ENCODE data around the gene SORBS1. TPM values are rescaled to one million over a fixed set of nuclear protein-coding genes. Genes with fewer than 3 reads are reported as not detected.

The SORBS1 gene
- total RNA-seq, 2 experiments from 2014 or later = 0.56 to 0.74 TPM

DNA sequence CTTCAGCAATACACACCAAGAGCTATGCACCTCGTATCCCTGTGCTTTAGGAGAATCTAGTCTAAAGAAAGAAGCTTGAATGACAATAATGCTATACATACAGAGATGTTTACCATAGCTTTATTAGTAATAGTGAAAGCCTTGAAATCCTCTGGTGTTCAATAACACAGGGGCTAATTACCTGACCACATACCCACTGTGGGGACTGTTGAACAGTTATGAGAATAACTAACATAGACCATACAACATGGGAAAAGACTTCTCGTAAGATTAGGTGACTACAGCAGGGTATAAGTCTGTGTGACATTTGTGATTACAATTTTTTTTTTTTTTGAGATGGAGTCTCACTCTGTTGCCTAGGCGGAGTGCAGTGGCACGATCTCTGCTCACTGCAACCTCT is 111.0 kb downstream of the SORBS1 start:
- POLR2A ChIA-PET = no interaction called here
- no peaks in the 10 kb centered on the region for H3K36me3 Mint-ChIP-seq (ENCODE audit: low read depth)
- no peaks in the 10 kb centered on the region for H3K4me1 Mint-ChIP-seq

DNA sequence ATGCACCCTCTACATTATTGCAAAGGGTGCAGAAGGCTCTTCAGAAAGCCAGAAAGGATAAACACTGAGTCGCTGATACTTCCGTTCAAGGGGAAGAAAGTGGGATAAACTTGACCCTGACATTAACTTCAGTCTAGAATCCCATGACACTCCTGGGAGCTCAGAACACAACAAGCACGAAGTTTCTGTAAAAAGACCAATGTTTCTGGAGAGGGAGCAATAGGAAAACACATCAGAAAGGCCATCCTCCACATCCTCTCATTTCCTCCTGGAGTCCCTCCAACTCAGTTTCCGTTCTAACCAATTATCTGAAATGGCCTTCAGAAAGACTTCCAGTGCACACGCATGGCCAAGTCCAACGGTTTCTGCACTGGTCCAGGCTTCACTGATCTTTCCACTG is 113.5 kb downstream of the SORBS1 start:
- CTCF ChIA-PET = interaction anchor here (0.6 to 2.4 kb wide), 3 partner anchors 17 to 115 kb away, joined by 3 to 7 read pairs (median 4); no protein-coding TSS in a partner anchor
- Mint-ChIP-seq H3K4me1 (no peaks in the 10 kb centered on the region), H3K4me3 (no peak overlapping the region), H3K36me3 (ENCODE audit: low read depth) (no peaks in the 10 kb centered on the region), H3K27ac (no peak overlapping the region), H3K27me3 (peaks cover 15% of the 10 kb centered on the region), H3K9me3 (no peaks in the 10 kb centered on the region)
- DNase-seq = no peak
- POLR2A ChIA-PET = no interaction called here

More for the DNA sequence above, 111.0 kb downstream of the SORBS1 start:
- CTCF ChIA-PET = no interaction called here
- H3K4me3 Mint-ChIP-seq = no peak overlapping the region
- no peak for DNase-seq
- H3K27ac Mint-ChIP-seq = no peak overlapping the region
- H3K27me3 Mint-ChIP-seq = peaks cover 4% of the 10 kb centered on the region
- H3K9me3 Mint-ChIP-seq = no peaks in the 10 kb centered on the region

GRCh38 chr10:95445837-95446486 is 115.2 kb downstream of the SORBS1 start:
- Mint-ChIP-seq H3K4me1 (peaks cover 6% of the 10 kb centered on the region), H3K27ac (no peak overlapping the region), H3K36me3 (ENCODE audit: low read depth) (no peaks in the 10 kb centered on the region), H3K9me3 (no peaks in the 10 kb centered on the region), H3K4me3 (no peak overlapping the region), H3K27me3 (peaks cover 29% of the 10 kb centered on the region)
- ChIA-PET POLR2A (no interaction called here), CTCF (interaction anchor here (0.7 to 2.4 kb wide), 5 partner anchors 8 to 71 kb away, joined by 3 to 7 read pairs (median 3); no protein-coding TSS in a partner anchor)
- DNase-seq = peak; percentile 54

DNA sequence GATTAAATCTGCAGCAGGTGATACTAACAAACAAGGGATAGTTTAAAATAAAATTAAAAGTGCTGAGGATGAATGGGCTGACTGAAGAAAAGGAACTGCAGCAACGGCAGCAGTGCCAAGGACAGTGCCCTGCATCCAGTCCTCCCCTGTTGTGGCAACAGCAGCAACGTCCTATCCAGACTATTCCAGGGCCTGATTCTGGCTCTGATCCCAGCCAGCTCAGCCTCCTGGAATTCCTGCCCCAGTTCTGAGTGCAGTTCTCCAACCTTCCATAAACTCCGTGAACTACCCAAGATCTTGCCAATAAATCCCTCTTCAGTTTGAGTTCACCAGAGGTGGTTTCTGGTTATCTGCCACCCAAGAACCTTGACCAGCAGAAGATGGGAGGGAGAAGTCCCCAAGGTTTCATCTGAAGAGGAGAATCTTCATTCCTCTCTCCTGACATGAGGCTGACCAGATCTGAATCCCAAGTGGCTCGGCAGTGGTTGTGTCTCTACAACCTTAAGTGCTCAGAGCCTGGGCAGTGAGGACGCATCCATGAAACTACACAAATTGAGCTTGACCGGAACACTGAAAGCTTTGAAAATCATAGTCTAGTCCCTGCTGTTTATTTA is 115.8 kb downstream of the SORBS1 start:
- DNase-seq = no peak

GRCh38 chr10:95444792-95445191 is 116.4 kb downstream of the SORBS1 start:
- Mint-ChIP-seq H3K27me3 (peaks cover 32% of the 10 kb centered on the region), H3K4me1 (peaks cover 11% of the 10 kb centered on the region), H3K27ac (no peak overlapping the region), H3K9me3 (no peaks in the 10 kb centered on the region), H3K4me3 (no peak overlapping the region), H3K36me3 (ENCODE audit: low read depth) (no peaks in the 10 kb centered on the region)
- DNase-seq = no peak
- ChIA-PET POLR2A (no interaction called here), CTCF (interaction anchor here (1.5 kb wide), 1 partner anchor 159 kb away, joined by 3 read pairs; no protein-coding TSS in a partner anchor)

More for the DNA sequence above, 115.8 kb downstream of the SORBS1 start:
- POLR2A ChIA-PET = no interaction called here
- Mint-ChIP-seq H3K9me3 (no peaks in the 10 kb centered on the region), H3K27ac (no peak overlapping the region), H3K27me3 (peaks cover 29% of the 10 kb centered on the region), H3K4me3 (no peak overlapping the region), H3K36me3 (ENCODE audit: low read depth) (no peaks in the 10 kb centered on the region), H3K4me1 (peaks cover 9% of the 10 kb centered on the region)
- CTCF ChIA-PET = interaction anchor here (0.7 to 1.5 kb wide), 3 partner anchors 35 to 159 kb away, joined by 3 read pairs; no protein-coding TSS in a partner anchor

DNA sequence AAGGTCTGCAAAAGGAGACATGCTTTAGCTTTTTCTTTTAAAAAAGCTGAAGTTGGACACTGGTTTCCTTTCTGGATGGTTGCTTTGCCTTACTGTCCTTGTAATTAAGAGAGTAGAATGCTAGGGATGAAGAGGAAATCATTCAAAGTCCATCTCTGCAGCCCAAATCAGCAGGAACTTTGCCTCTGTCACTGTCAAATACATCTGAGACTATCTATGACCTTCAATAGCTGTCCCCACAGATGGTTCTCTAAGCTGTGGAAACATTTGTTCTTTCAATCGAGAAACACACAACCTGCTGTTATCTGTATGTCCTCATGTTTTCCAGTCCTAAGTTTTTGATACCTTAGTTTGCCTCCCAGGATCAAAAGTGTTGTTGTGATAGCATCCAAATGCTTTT is 117.5 kb downstream of the SORBS1 start:
- Mint-ChIP-seq H3K36me3 (ENCODE audit: low read depth) (no peaks in the 10 kb centered on the region), H3K27ac (no peak overlapping the region), H3K4me1 (peaks cover 11% of the 10 kb centered on the region), H3K9me3 (no peaks in the 10 kb centered on the region), H3K27me3 (peaks cover 32% of the 10 kb centered on the region), H3K4me3 (no peak overlapping the region)
- ChIA-PET POLR2A (no interaction called here), CTCF (interaction anchor here (1.2 kb wide), 1 partner anchor 197 kb away, joined by 4 read pairs; no protein-coding TSS in a partner anchor)
- DNase-seq = no peak

DNA sequence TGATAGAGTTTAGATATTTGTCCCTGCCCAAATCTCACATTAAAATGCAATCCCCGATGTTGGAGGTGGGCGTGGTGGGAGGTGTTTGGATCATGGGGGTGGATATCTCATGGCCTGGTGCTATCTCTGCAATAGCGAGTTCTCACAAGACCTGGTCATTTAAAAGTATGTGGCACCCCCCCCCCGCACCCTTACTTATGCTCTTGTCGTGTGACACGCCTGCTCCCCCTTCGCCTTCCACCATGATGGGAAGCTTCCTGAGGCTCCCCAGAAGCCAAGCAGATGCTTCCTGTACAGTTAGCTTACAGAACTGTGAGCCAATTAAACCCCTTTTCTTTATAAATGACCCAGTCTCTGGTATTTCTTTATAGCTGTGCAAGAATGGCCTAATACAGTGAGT is 118.8 kb downstream of the SORBS1 start:
- Mint-ChIP-seq H3K36me3 (ENCODE audit: low read depth) (no peaks in the 10 kb centered on the region), H3K27me3 (peaks cover 32% of the 10 kb centered on the region), H3K4me1 (peaks cover 11% of the 10 kb centered on the region), H3K27ac (no peak overlapping the region), H3K4me3 (no peak overlapping the region), H3K9me3 (no peaks in the 10 kb centered on the region)
- ChIA-PET POLR2A (no interaction called here), CTCF (interaction anchor here (0.7 kb wide), 1 partner anchor 12 kb away, joined by 4 read pairs; no protein-coding TSS in a partner anchor)
- no peak for DNase-seq

- H3K27me3 Mint-ChIP-seq = peaks cover 32% of the 10 kb centered on the region
- no peak overlapping the region for H3K27ac Mint-ChIP-seq
- no peak overlapping the region for H3K4me3 Mint-ChIP-seq
- ChIA-PET CTCF (interaction anchor here (1.1 kb wide), 1 partner anchor 10 kb away, joined by 6 read pairs; no protein-coding TSS in a partner anchor), POLR2A (no interaction called here)
- H3K36me3 Mint-ChIP-seq (ENCODE audit: low read depth) = no peaks in the 10 kb centered on the region
- DNase-seq = no peak
- H3K9me3 Mint-ChIP-seq = no peaks in the 10 kb centered on the region
- H3K4me1 Mint-ChIP-seq = peaks cover 11% of the 10 kb centered on the region
Measured at GRCh38 chr10:95441547-95441923, 119.6 kb downstream of the SORBS1 start.

DNA sequence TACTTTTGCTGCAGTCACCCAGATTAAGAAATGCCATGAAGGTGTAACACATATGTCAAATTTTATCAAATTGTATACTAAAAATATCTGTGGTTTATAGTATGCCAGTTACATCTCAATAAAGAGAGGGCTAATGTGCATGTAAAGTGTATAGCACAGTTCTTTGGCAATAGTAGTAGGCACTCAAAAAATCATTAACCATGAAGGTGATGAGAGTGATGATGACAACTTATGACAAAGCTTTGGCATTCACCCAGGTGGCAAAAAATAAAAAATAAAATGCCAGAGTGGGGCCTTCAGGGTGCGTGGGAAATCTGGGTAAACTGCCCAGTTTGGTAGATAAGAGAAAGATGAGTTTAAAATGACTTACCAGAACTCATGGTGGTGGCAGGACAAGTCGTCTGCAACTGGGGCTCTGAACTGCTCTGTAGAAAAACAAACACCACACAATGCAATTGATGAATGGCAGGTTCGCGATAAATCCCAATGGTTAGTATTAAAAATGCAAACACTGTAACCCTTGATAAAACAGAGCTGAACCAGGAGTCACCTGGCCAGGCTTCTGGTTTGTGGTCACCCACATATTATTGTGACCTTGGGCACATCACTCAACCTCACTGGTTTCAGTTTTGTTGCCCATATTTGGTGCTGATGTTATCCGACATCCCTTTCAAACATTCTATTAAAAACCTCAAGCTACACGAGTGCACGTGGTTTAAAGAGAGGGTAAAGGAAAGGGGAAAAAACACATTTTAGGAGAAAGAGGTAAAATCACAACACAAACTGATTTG is 120.2 kb downstream of the SORBS1 start:
- DNase-seq = peak; percentile 34
- CTCF ChIA-PET = interaction anchor here (0.8 to 1.1 kb wide), 2 partner anchors 10 to 13 kb away, joined by 3 to 6 read pairs; no protein-coding TSS in a partner anchor
- POLR2A ChIA-PET = no interaction called here

GRCh38 chr10:95440038-95440725 is 121.0 kb downstream of the SORBS1 start:
- H3K4me1 Mint-ChIP-seq = peaks cover 11% of the 10 kb centered on the region
- DNase-seq = no peak
- no peak overlapping the region for H3K27ac Mint-ChIP-seq
- CTCF ChIA-PET = interaction anchor here (0.8 to 2.2 kb wide), 3 partner anchors 10 to 32 kb away, joined by 3 to 8 read pairs (median 3); no protein-coding TSS in a partner anchor
- POLR2A ChIA-PET = no interaction called here
- no peaks in the 10 kb centered on the region for H3K9me3 Mint-ChIP-seq
- H3K27me3 Mint-ChIP-seq = peaks cover 28% of the 10 kb centered on the region
- no peaks in the 10 kb centered on the region for H3K36me3 Mint-ChIP-seq (ENCODE audit: low read depth)
- no peak overlapping the region for H3K4me3 Mint-ChIP-seq

More for the DNA sequence above, 120.2 kb downstream of the SORBS1 start:
- Mint-ChIP-seq H3K27me3 (peaks cover 32% of the 10 kb centered on the region), H3K4me1 (peaks cover 11% of the 10 kb centered on the region), H3K4me3 (no peak overlapping the region), H3K9me3 (no peaks in the 10 kb centered on the region), H3K36me3 (ENCODE audit: low read depth) (no peaks in the 10 kb centered on the region), H3K27ac (no peak overlapping the region)

GRCh38 chr10:95438781-95439180 is 122.4 kb downstream of the SORBS1 start:
- no peak for DNase-seq
- ChIA-PET POLR2A (no interaction called here), CTCF (interaction anchor here (1.2 to 2.2 kb wide), 2 partner anchors 9 to 33 kb away, joined by 3 to 8 read pairs; no protein-coding TSS in a partner anchor)
- Mint-ChIP-seq H3K36me3 (ENCODE audit: low read depth) (no peaks in the 10 kb centered on the region), H3K27me3 (peaks cover 24% of the 10 kb centered on the region), H3K27ac (no peak overlapping the region), H3K4me1 (peaks cover 11% of the 10 kb centered on the region), H3K9me3 (no peaks in the 10 kb centered on the region), H3K4me3 (no peak overlapping the region)

DNA sequence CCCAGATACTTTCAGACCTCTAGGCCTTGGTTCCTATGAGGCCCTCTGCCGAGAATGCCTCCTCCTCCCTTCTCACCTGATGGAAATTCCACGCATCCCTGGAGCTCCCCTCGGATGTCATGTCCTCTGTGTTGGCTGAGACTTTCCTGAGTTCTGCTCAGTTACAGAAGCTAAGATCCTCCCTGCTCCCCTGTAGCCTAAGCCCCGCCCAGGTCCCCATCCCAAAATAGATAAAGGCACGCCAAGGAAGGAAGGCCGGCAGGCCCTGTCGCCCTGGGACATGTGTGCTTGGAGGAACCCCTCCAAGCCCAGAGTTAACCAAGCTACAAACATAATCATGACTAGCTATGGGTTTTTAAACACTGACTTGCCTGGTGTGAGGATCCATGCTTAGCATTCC is 123.5 kb downstream of the SORBS1 start:
- ChIA-PET POLR2A (no interaction called here), CTCF (interaction anchor here (0.9 to 1.2 kb wide), 3 partner anchors 9 to 166 kb away, joined by 3 to 4 read pairs (median 3); no protein-coding TSS in a partner anchor)
- H3K9me3 Mint-ChIP-seq = no peaks in the 10 kb centered on the region
- no peak for DNase-seq
- no peaks in the 10 kb centered on the region for H3K36me3 Mint-ChIP-seq (ENCODE audit: low read depth)
- peaks cover 17% of the 10 kb centered on the region for H3K27me3 Mint-ChIP-seq
- peaks cover 11% of the 10 kb centered on the region for H3K4me1 Mint-ChIP-seq
- H3K27ac Mint-ChIP-seq = no peak overlapping the region
- H3K4me3 Mint-ChIP-seq = no peak overlapping the region

Data from activated CD4-positive, alpha-beta T cell treated with anti-CD3 and anti-CD28 coated beads, Interleukin-2, amount 10 ng/mL, durations not matched to agents 7 days and 5 days (primary cell).